Measurements from ENCODE around the gene ZNF827.

The ZNF827 gene

GRCh38 chr4:145716200-145716599 is 222.4 kb downstream of the ZNF827 start:
- DNase-seq (ENCODE audit: low read depth), result no peak

GRCh38 chr4:145709843-145710242 is 228.8 kb downstream of the ZNF827 start:
- DNase-seq (ENCODE audit: low read depth), result peak; percentile 80

GRCh38 chr4:145709336-145709735 is 229.3 kb downstream of the ZNF827 start:
- no peak for DNase-seq (ENCODE audit: low read depth)
